Bronchial epithelial cell (primary cell): ENCODE data around the gene IKZF3. TPM values are rescaled to one million over a fixed set of nuclear protein-coding genes. Genes with fewer than 3 reads are reported as not detected.

ENCODE experiments used
- DNase-seq: peaks from one replicate; pipeline ENCODE4 v3.0.0-alpha.2; 2010; ENCODE audit warnings: low read depth
- FAIRE-seq: peaks from 2 replicates; lab custom pipeline; 2011; peaks lifted over from hg19 to GRCh38; lab: Jason Lieb, UNC
- H3K27me3 ChIP-seq: 2 replicates; pipeline ENCODE4 v1.5.1; 2011; ENCODE audit warnings: low read length; ENCODE audit not compliant: control insufficient read depth, insufficient read depth
- H3K36me3 ChIP-seq: 2 replicates; pipeline ENCODE4 v1.5.1; 2011; ENCODE audit warnings: low read length; ENCODE audit not compliant: control insufficient read depth, insufficient read depth
- H3K4me3 ChIP-seq: 2 replicates; pipeline ENCODE4 v1.5.1; 2011; ENCODE audit warnings: mild to moderate bottlenecking, low read depth, low read length, control low read depth
- total RNA-seq: library from RNA; depleted of rRNA; stranded (reverse); fragments of >200 nt; gene quantifications from 2 replicates; pipeline ENCODE4 v1.2.1, GENCODE V29; 2014
- TF ChIP-seq, protein P1 (sequence below): IDR thresholded peaks from 2 replicates; pipeline ENCODE4 v1.5.1; 2011; ENCODE audit warnings: mild to moderate bottlenecking, moderate library complexity, low read length, control low read depth, inconsistent platforms; ENCODE audit not compliant: insufficient read depth, severe bottlenecking

Gene IKZF3
- total RNA-seq, 1 donor from 2014 or later, result not detected

DNA sequence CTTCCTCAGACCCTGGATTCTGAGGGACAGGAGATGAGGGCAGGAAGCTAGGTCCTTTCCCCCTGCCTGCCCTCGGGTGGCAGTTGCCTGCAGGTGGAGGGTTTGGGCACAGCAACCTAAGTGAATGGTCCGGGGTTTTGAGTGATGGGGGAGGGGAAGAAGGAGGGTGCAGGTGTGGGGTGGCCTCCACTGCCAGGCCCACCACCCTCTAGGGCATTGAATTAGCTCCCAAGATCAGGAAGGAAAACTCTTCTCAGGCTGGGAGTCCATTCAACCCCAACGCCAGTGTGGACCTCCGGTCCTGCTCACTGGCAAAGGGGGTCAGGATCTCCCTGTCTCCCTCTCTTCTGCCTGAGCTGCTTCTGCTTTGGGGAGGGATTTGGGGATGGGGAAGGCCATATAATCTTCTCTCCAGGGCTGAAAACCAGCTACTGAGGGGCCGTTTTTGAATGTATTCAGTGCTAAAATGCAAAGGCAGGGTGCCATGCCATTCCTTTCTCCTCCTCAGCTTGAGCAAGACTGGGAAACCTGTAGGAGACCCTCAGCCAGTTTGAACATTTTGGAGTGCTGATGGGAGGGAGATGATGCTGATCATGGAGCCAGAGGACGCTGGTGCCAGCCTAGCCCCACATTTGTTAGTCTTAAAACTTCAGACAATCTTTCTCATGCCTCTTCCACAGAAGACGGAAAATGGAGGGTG lies 107.6 kb downstream of the IKZF3 start:
- H3K27me3 ChIP-seq, result peaks cover 6% of the 10 kb centered on the region
- TF ChIP-seq, protein P1, sequence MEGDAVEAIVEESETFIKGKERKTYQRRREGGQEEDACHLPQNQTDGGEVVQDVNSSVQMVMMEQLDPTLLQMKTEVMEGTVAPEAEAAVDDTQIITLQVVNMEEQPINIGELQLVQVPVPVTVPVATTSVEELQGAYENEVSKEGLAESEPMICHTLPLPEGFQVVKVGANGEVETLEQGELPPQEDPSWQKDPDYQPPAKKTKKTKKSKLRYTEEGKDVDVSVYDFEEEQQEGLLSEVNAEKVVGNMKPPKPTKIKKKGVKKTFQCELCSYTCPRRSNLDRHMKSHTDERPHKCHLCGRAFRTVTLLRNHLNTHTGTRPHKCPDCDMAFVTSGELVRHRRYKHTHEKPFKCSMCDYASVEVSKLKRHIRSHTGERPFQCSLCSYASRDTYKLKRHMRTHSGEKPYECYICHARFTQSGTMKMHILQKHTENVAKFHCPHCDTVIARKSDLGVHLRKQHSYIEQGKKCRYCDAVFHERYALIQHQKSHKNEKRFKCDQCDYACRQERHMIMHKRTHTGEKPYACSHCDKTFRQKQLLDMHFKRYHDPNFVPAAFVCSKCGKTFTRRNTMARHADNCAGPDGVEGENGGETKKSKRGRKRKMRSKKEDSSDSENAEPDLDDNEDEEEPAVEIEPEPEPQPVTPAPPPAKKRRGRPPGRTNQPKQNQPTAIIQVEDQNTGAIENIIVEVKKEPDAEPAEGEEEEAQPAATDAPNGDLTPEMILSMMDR, result no peak
- no peak for FAIRE-seq

DNA sequence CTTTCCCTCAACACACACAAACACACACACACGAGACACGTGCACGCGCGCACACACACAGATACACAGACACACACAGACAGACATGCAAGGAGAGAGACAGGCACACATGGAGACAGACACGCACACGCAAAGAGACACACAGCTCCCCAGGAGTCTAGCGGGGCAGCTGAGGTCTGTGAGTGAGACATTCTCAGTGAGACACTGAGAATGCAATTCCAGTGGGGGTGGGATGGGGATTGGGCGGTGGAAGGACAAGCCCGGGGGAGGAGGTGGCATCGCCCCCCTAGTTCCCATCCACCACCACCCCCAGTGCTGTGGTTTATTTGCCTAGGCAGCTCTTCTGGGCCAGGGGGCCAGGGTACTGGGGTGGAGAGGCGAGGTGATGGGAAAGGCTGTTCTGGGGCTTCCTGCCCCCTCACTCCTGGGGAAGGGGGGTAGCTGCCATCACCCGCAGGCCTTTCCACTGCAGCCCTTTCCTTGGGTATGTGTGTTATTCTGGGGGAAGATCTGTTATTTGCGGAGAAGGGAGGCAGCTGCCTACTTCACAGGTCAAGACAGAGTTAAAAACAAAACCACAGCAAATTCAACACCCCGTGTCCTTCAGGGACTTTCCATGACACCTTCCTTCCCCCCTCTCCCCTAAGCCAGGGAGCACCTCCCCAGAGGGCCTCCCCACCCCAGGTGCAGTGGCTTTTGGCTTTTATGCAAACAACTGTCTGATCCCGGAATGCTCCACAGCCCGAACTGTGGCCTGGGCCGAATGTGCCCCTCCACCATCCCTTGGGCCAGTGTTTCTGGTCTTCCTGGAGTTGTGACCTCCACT lies 108.3 kb downstream of the IKZF3 start:
- FAIRE-seq, result no peak

More for the DNA sequence above, 107.6 kb downstream of the IKZF3 start:
- H3K4me3 ChIP-seq, result no peak overlapping the region
- DNase-seq, result no peak
- H3K36me3 ChIP-seq, result no peaks in the 10 kb centered on the region

DNA sequence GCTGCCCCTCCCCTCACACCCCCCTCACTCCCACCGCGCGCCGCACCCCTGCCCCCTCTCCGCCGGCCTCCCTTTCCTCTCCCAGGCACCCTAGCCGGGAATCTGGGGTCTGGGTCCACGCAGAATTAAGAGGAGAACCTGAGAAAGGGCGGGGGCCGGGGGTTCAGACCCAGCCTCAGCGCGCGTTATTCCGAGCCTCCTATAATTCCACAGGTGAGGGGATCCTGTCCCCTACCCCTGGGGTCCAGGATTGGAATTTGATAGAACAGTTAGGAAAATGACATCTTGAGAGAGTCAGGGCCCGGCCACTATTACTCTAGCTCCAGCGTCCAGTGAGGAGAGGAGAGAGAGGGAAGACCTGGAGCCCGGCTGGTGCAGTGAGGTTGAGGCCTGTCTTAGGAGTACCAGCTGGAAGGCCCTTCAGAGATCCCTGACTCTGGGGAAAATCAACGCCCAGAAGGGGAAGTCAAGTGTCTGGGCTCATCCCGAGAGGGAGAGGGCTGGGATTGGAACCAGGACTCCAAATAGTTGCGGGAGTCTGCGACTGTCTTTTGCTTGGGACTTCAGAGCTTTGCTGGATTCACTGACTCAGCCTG lies 109.1 kb downstream of the IKZF3 start:
- TF ChIP-seq, protein P1, result no peak
- Histone ChIP-seq H3K36me3 (no peaks in the 10 kb centered on the region), H3K27me3 (peaks cover 6% of the 10 kb centered on the region), H3K4me3 (peak overlapping the region; percentile 70)
- FAIRE-seq (no peak), DNase-seq (no peak)

More for the DNA sequence above, 108.3 kb downstream of the IKZF3 start:
- no peak for DNase-seq
- Histone ChIP-seq H3K4me3 (no peak overlapping the region), H3K27me3 (peaks cover 6% of the 10 kb centered on the region), H3K36me3 (no peaks in the 10 kb centered on the region)
- TF ChIP-seq, protein P1, result no peak

DNA sequence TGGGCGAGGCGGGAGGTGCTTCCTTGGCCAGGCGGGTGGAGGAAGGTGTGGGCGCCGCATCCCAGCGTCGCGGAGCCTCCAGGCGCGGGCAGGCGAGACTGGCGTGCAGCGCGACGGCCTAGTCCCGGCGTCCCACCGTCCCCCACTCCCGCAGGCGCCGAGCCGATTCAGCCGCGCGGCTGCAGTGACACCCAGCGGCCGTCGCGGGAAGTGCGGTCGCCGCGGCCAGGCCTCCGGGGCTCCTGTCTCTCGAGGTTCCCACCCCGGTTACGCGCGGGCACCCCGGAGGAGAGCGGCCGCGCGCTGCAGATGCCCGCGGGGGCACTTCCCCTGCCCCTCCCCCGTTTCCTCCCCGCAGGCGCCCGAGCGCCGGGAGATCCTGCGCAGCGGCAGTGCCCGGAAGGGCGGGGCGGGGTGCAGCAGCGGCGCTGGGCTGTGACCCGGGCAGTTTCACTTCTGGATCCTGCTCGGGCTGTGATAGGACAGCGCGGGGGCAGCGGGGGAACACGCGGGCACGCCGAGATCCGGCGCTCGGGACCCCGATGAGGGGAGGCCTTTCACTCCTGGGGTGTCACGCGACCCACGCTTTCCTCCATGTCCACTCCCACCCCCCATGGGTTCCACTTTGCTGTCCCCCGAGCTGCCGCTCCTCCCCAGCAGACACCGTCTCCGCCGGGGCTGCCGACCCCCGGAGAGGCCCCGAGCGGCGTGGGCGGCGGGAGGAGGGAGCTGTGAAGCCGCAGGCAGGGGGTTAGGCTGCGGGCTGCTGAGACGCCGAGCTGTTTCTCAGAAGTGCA lies 109.8 kb downstream of the IKZF3 start:
- Histone ChIP-seq H3K36me3 (no peaks in the 10 kb centered on the region), H3K27me3 (peaks cover 6% of the 10 kb centered on the region), H3K4me3 (peak overlapping the region; percentile 70)
- TF ChIP-seq, protein P1, result peak; percentile 97
- FAIRE-seq (no peak), DNase-seq (peak; percentile 47)

DNA sequence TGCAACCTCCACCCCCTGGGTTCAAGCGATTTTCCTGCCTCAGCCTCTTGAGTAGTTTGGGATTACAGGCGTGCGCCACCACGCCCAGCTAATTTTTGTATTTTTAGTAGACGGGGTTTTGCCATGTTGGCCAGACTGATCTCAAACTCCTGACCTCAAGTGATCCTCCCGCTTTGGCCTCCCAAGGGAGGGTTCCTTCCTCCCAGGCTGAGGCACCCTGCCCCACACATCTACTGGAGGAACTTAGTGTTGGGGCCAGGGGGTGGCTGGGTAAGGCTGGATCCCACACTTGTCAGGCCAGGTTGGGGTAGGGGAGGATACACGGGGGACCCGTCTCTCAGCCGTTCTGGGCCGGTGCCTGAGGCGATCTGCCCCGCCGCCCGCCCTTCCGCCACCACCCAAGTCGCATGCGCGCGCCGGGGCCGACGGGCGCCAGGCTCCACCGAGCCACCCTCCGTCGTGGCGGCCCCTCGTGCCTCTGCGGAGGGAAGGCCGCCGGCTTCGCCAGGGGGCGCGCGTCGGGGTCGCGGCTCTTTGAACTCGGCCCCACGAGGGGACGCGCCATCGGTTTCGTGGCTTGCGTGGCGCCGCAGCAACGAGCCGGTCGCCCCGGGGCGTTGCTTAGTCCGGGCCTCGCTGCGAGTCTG lies 110.5 kb downstream of the IKZF3 start:
- Histone ChIP-seq H3K27me3 (peaks cover 6% of the 10 kb centered on the region), H3K36me3 (no peaks in the 10 kb centered on the region), H3K4me3 (peak overlapping the region; percentile 70)
- DNase-seq, result no peak
- FAIRE-seq, result no peak
- TF ChIP-seq, protein P1, result no peak
